Measurements from ENCODE around the gene TUBD1.
"Not testable (repeated sequence)": the region's sequence is repeated elsewhere in the genome, so short reads cannot be mapped to it uniquely, and the experiment has no call there.

The TUBD1 gene

DNA sequence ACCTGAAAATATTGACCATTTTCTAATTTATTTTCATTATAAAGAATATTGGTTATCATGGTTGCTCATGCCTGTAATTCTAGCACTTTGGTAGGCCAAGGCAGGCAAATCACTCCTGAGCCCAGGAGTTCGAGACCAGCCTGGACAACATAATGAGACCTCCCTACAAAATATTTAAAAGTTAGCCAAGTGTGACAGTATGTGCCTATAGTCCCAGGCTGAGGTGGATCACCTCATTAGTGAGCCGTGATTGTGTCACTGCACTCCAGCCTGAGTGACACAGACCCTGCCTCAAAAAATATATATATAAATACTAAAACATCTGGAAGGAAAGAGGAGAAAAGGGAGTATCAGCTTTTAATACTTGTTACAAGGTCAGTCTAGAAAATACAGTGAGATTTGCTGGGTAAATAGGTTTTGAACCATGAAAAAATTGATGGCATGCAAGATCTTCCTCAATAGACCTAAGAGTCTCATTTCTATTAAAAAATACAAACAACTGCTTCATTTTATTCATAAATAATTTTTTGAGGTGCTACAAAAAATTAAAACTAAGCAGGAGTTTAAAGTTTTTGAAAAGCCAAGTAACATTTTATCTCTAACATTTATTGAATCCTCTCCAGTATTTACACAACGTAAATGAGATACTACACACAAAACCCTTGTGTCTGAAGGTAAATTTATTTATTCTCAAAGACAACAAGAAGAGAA lies 47.7 kb downstream of the TUBD1 start:
- Histone ChIP-seq H3K9me3 (ENCODE audit: control insufficient read depth, insufficient read depth, low read length) (no peaks in the 10 kb centered on the region), H3K9ac (ENCODE audit: low read depth, low read length) (no peak overlapping the region), H3K4me1 (ENCODE audit: insufficient read depth, low read length) (peaks cover 28% of the 10 kb centered on the region), H3K36me3 (ENCODE audit: insufficient read depth, low read length) (peaks cover 10% of the 10 kb centered on the region)

DNA sequence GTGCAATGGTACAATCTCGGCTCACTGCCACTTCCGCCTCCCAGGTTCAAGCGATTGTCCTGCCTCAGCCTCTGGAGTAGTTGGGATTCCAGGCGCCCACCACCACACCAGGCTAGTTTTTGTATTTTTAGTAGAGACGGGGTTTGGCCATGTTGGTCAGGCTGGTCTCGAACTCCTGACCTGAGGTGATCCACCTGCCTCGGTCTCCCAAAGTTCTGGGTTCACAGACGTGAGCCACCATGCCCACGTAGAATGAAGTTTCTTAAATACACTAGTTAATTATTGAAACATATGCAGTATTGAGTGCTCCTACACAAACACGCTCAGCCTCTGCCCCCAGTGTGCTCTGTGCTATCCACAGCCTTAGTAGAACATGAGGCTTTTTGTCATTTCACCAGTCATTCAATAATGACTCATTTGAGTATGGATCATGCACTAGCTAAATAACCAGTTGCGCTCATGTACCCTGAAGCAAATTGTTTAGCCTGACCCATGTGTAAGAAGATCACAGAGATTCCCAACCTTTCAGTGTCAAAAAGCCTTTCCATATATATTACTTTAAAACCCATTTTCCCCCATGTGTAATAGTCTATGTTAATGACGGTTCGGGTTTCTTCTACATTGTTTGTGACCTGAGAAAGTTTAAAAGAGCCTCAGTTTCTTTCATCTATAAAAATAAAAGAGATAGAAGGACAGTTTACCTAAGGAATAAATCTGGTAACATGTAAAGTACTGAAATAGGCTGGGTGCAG lies 49.7 kb downstream of the TUBD1 start:
- Histone ChIP-seq H3K4me1 (ENCODE audit: insufficient read depth, low read length) (peaks cover 22% of the 10 kb centered on the region), H3K9ac (ENCODE audit: low read depth, low read length) (no peak overlapping the region), H3K36me3 (ENCODE audit: insufficient read depth, low read length) (peaks cover 18% of the 10 kb centered on the region), H3K9me3 (ENCODE audit: control insufficient read depth, insufficient read depth, low read length) (no peaks in the 10 kb centered on the region)

DNA sequence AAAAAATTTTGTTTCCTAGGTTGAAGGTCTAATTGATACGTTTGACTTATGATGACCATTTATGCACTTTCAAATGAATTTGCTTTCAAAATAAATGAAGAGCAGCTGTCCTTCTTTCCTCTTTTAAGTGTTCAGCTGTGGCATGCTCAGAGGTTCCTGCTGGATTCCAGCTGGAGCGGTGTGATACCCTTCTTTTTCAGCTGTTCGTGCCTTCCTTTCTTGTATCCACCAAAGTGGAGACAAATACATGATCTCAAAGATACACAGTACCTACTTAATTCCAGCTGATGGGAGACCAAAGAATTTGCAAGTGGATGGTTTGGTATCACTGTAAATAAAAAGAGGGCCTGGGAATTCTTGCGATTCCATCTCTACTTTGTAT lies 50.9 kb downstream of the TUBD1 start:
- H3K9ac ChIP-seq (ENCODE audit: low read depth, low read length); H3K9me3 ChIP-seq (ENCODE audit: control insufficient read depth, insufficient read depth, low read length): not testable (repeated sequence)
- Histone ChIP-seq H3K36me3 (ENCODE audit: insufficient read depth, low read length) (peaks cover 18% of the 10 kb centered on the region), H3K4me1 (ENCODE audit: insufficient read depth, low read length) (peaks cover 21% of the 10 kb centered on the region)

DNA sequence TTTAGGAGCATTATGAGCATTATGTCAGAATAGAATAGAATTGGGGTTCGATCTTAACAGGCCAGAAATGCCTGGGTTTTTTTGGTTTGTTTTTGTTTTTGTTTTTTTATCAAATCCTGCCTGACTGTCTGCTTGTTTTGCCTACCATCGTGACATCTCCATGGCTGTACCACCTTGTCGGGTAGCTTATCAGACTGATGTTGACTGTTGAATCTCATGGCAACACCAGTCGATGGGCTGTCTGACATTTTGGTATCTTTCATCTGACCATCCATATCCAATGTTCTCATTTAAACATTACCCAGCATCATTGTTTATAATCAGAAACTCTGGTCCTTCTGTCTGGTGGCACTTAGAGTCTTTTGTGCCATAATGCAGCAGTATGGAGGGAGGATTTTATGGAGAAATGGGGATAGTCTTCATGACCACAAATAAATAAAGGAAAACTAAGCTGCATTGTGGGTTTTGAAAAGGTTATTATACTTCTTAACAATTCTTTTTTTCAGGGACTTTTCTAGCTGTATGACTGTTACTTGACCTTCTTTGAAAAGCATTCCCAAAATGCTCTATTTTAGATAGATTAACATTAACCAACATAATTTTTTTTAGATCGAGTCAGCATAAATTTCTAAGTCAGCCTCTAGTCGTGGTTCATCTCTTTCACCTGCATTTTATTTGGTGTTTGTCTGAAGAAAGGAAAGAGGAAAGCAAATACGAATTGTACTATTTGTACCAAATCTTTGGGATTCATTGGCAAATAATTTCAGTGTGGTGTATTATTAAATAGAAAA lies 51.5 kb downstream of the TUBD1 start:
- H3K9me3 ChIP-seq (ENCODE audit: control insufficient read depth, insufficient read depth, low read length), result not testable (repeated sequence)
- Histone ChIP-seq H3K4me1 (ENCODE audit: insufficient read depth, low read length) (peaks cover 19% of the 10 kb centered on the region), H3K36me3 (ENCODE audit: insufficient read depth, low read length) (peaks cover 18% of the 10 kb centered on the region), H3K9ac (ENCODE audit: low read depth, low read length) (peak overlapping the region; percentile 83)

DNA sequence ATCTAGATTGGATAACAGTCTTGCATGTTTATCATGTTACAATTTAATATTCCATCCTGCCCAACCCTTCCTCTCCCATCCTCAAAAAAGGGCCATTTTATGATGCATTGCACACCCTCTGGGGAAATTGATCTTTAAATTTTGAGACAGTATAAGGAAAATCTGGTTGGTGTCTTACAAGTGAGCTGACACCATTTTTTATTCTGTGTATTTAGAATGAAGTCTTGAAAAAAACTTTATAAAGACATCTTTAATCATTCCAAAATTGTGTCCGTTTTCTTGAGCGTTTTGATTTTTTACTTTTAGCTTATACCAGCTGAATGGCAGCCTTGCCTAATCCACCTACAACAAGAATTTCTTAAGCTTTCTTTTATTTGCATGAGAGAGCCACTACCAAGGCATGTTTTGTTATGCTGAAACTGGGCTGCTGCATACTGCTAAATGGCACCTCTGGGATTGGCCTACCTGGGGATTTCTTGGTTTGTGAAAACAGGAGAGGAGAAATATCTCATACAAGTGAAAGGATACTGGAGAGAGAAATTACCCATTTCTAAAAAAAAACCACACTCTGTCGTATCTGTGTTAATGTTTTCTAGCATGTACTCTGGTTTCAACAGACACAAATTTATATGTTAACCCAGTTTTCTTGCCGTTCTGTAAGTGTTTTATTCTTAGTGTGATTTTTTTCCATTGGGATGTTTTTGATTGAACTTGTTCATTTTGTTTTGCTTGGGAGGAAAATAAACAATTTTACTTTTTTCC lies 52.2 kb downstream of the TUBD1 start:
- Histone ChIP-seq H3K9me3 (ENCODE audit: control insufficient read depth, insufficient read depth, low read length) (no peaks in the 10 kb centered on the region), H3K4me1 (ENCODE audit: insufficient read depth, low read length) (peaks cover 13% of the 10 kb centered on the region; the same call in 1 of the 2 replicates), H3K9ac (ENCODE audit: low read depth, low read length) (peak overlapping the region; percentile 83), H3K36me3 (ENCODE audit: insufficient read depth, low read length) (peaks cover 18% of the 10 kb centered on the region)

DNA sequence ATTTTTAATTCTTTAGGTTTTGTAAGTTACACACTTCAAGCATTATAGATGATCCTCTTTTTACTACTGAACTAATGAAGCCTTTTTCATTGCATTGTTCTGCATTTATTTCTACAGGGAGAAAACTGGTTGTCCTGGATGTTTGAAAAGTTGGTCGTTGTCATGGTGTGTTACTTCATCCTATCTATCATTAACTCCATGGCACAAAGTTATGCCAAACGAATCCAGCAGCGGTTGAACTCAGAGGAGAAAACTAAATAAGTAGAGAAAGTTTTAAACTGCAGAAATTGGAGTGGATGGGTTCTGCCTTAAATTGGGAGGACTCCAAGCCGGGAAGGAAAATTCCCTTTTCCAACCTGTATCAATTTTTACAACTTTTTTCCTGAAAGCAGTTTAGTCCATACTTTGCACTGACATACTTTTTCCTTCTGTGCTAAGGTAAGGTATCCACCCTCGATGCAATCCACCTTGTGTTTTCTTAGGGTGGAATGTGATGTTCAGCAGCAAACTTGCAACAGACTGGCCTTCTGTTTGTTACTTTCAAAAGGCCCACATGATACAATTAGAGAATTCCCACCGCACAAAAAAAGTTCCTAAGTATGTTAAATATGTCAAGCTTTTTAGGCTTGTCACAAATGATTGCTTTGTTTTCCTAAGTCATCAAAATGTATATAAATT lies 53.0 kb downstream of the TUBD1 start:
- Histone ChIP-seq H3K36me3 (ENCODE audit: insufficient read depth, low read length) (peaks cover 18% of the 10 kb centered on the region), H3K9ac (ENCODE audit: low read depth, low read length) (peak overlapping the region; percentile 83), H3K9me3 (ENCODE audit: control insufficient read depth, insufficient read depth, low read length) (no peaks in the 10 kb centered on the region), H3K4me1 (ENCODE audit: insufficient read depth, low read length) (0 out of 2 replicates have a peak, but pooled peaks cover 6% of the 10 kb centered on the region)

DNA sequence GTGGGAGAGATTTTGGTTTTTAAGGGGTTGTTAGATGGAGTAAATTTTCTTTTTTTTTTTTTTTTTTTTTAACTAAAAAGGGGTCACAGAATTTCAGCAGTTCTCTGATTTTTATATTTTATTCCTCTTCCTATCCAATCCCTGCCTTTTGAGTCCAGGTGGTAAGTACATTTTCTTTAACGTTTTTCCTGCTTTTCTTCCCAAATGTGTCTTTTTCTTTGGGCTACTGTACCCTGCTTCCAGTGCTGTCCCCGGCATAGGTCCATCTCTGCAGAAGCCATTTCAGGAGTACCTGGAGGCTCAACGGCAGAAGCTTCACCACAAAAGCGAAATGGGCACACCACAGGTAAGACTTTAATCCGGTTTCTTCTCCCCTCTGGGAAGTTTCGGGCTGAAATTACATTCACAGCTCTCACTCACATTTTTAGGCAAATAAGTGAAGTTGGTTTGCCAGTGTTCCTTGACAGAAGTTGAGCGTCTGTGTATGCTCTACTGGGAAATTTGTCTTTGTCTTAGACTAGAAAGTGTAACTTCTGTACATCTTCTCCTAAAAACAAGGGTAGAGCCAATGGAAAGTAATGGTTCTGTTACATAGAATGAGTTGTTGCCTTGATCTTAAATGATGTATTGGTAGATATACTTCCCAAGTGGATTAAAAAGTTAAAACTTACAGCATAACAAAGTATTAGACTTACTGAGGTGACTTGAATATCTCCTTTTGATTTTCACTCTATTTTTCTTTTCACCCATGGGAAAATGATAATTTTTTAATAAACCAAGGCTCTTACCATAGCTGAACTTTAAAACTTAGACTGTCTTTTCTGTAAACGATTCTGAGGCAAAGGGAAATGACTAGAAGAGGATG lies 54.5 kb downstream of the TUBD1 start:
- 0 out of 2 replicates have a peak, but pooled peaks cover 6% of the 10 kb centered on the region for H3K4me1 ChIP-seq (ENCODE audit: insufficient read depth, low read length)
- H3K9ac ChIP-seq (ENCODE audit: low read depth, low read length), result peak overlapping the region; percentile 83
- H3K9me3 ChIP-seq (ENCODE audit: control insufficient read depth, insufficient read depth, low read length), result no peaks in the 10 kb centered on the region
- peaks cover 18% of the 10 kb centered on the region for H3K36me3 ChIP-seq (ENCODE audit: insufficient read depth, low read length)

DNA sequence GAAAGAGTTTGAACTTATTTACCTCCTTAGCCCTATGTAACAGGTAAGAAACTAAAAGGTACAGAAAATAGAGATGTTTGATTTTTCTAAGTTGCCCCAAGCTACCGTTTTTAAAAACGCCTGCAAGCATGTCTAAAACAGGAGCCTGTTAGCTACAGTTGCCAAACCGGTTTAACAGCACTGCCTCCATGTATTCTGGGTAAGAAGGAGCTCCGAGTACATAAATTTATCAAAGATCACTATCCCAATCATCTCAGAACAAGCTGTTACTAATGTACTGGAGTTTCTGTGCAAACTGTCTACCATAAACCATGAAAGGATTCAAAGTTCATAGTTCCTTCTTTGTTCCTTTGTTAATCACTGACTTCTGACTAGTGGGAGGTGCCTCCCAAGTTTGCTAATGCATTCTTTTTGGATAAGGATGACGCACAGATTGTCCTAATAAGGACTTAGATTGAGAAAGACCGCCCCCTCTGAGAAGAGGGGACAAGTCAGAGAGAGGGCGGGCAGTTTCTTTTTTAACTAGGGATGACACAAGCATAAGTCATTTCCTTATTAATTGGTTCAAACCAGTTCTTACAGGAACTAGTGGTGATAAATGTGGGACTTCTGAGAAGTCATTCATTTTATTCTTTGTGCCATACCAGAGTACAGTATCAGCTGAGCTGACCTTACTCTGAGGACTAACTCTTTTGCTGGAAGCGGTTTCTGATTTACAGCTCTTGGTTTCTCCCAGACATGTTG lies 55.3 kb downstream of the TUBD1 start:
- Histone ChIP-seq H3K36me3 (ENCODE audit: insufficient read depth, low read length) (peaks cover 18% of the 10 kb centered on the region), H3K4me1 (ENCODE audit: insufficient read depth, low read length) (peaks cover 11% of the 10 kb centered on the region; the same call in 1 of the 2 replicates)

DNA sequence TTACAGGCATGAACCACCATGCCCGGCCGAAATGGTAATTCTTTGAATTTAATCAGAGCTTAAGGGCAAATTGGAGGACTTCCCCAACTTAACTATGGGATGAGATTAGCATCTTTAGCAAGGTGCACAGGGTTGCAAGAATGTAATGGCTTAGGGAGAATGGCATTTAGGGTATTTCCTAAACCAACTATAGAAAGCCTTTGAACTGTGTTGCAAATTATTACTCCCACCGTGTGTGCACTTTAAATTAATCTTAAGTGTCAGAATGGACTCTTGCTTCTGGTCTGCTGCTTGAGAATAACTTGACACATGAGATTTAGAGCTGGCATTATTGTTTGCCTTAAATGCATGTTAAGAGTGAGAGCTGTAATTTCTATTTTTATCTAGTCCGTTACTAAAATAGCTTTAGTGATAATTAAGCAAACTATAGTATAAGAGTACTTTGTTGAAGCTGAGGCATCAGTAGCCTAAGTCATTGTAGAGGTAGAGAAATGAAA lies 59.8 kb downstream of the TUBD1 start:
- peaks cover 28% of the 10 kb centered on the region for H3K4me1 ChIP-seq (ENCODE audit: insufficient read depth, low read length)
- no peak overlapping the region for H3K9ac ChIP-seq (ENCODE audit: low read depth, low read length)

More for the DNA sequence above, 55.3 kb downstream of the TUBD1 start:
- Histone ChIP-seq H3K9ac (ENCODE audit: low read depth, low read length) (peak overlapping the region; percentile 83), H3K9me3 (ENCODE audit: control insufficient read depth, insufficient read depth, low read length) (no peaks in the 10 kb centered on the region)

DNA sequence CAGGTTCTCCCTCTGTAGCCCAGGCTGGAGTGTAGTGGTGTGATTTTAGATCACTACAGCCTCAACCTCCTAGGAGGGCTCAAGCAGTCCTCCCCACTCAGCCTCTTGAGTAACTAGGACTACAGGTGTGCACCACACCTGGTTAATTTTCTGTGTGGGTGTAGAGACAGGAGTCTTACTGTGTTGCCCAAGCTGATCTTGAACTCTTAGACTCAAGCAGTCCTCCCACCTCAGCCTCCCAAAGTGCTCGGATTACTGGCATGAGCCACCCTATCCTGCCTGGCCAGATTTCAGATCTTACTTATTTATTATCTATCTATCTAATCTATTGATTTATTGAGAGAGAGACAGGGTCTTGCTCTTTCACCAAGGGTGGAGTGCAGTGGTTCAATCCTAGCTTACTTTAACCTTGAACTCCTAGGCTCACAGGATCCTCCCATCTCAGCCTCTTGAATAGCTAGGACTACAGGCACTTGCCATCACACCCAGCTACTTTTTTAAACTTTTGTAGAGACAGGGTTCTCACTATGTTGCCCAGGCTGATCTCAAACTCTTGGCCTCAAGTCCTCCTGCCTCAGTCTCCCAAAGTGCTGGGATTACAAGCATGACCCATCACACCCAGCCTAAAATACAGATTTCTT lies 61.8 kb downstream of the TUBD1 start:
- Histone ChIP-seq H3K4me1 (ENCODE audit: insufficient read depth, low read length) (peaks cover 34% of the 10 kb centered on the region), H3K9me3 (ENCODE audit: control insufficient read depth, insufficient read depth, low read length) (no peaks in the 10 kb centered on the region), H3K36me3 (ENCODE audit: insufficient read depth, low read length) (no peaks in the 10 kb centered on the region), H3K9ac (ENCODE audit: low read depth, low read length) (no peak overlapping the region)

More for the DNA sequence above, 59.8 kb downstream of the TUBD1 start:
- H3K36me3 ChIP-seq (ENCODE audit: insufficient read depth, low read length), result no peaks in the 10 kb centered on the region
- no peaks in the 10 kb centered on the region for H3K9me3 ChIP-seq (ENCODE audit: control insufficient read depth, insufficient read depth, low read length)

DNA sequence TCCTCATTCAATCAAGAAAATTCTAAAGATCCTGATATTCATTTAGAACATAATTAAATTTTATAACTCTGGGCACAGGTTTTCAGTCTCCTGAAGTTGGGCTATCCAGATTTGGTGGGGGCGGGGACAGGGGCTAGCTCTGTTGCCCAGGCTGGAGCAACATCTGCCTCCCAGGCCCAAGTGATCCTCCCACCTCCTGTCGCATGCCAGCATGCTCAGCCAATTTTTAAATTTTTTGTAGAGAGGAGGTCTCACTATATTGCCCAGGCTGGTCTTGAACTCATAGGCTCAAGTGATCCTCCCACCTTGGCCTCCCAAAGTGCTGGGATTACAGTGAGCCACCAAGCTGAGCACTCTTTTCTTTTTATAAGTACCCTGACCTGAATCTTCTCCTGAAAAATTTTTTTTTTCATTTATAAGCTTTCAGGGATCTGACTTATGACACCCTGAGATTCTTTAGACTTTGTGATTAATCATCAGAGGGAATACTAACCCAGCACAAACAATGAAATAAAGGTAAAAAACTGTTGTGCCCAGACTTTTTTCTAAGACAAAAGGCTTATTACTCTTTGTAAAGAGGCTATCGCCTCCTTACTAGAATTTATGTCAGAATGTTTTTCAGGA lies 62.6 kb downstream of the TUBD1 start:
- Histone ChIP-seq H3K9me3 (ENCODE audit: control insufficient read depth, insufficient read depth, low read length) (no peaks in the 10 kb centered on the region), H3K9ac (ENCODE audit: low read depth, low read length) (no peak overlapping the region), H3K36me3 (ENCODE audit: insufficient read depth, low read length) (no peaks in the 10 kb centered on the region), H3K4me1 (ENCODE audit: insufficient read depth, low read length) (peaks cover 42% of the 10 kb centered on the region)

Data from ES-I3 (cell line).